GM23248 (cell line): ENCODE data around the gene EMID1. TPM values are rescaled to one million over a fixed set of nuclear protein-coding genes. Genes with fewer than 3 reads are reported as not detected.

Source experiments
- DNase-seq: peaks from one replicate; pipeline ENCODE4 v3.0.0-alpha.2; 2015
- H2AFZ ChIP-seq: fragments of 200-600 bp; sonication (generic); 2 replicates; pipeline ENCODE4 v1.6.1; 2016; ENCODE audit warnings: antibody characterized with exemption
- H3F3A ChIP-seq: fragments of 200-600 bp; sonication (generic); 2 replicates; pipeline ENCODE4 v1.6.1; 2016; ENCODE audit warnings: mild to moderate bottlenecking, antibody characterized with exemption, mixed run types; ENCODE audit not compliant: insufficient read depth
- H3K27ac ChIP-seq: fragments of 200-600 bp; sonication (generic); 2 replicates; pipeline ENCODE4 v1.5.1; 2016; ENCODE audit warnings: mild to moderate bottlenecking
- H3K27me3 ChIP-seq: fragments of 200-600 bp; sonication (generic); replicated peaks from 2 replicates; pipeline ENCODE4 v1.6.1; 2016; ENCODE audit warnings: mild to moderate bottlenecking; ENCODE audit not compliant: insufficient read depth
- H3K36me3 ChIP-seq: fragments of 200-600 bp; sonication (generic); 2 replicates; pipeline ENCODE4 v1.6.1; 2016; ENCODE audit warnings: low read depth, mild to moderate bottlenecking
- H3K4me1 ChIP-seq: fragments of 200-600 bp; sonication (generic); 2 replicates; pipeline ENCODE4 v1.6.1; 2016; ENCODE audit warnings: mild to moderate bottlenecking; ENCODE audit not compliant: insufficient read depth
- H3K4me2 ChIP-seq: fragments of 200-600 bp; sonication (generic); one replicate; pipeline ENCODE4 v1.6.1; 2016; ENCODE audit warnings: mild to moderate bottlenecking; ENCODE audit not compliant: unreplicated experiment
- H3K4me3 ChIP-seq: fragments of 200-600 bp; sonication (generic); 2 replicates; pipeline ENCODE4 v1.5.1; 2016; ENCODE audit warnings: mild to moderate bottlenecking
- H3K79me2 ChIP-seq: fragments of 200-600 bp; sonication (generic); 2 replicates; pipeline ENCODE4 v1.6.1; 2016; ENCODE audit warnings: mild to moderate bottlenecking; ENCODE audit not compliant: insufficient read depth
- H3K9ac ChIP-seq: fragments of 200-600 bp; sonication (generic); 2 replicates; pipeline ENCODE4 v1.6.1; 2016; ENCODE audit warnings: mild to moderate bottlenecking
- H3K9me2 ChIP-seq: fragments of 200-600 bp; sonication (generic); 2 replicates; pipeline ENCODE4 v1.6.1; 2016; ENCODE audit warnings: mixed run types, mild to moderate bottlenecking, moderate library complexity; ENCODE audit not compliant: insufficient read depth
- H3K9me3 ChIP-seq: fragments of 200-600 bp; sonication (generic); one replicate; pipeline ENCODE4 v1.6.1; 2017; ENCODE audit warnings: low read depth
- H4K20me1 ChIP-seq: fragments of 200-600 bp; sonication (generic); 2 replicates; pipeline ENCODE4 v1.6.0; 2016; ENCODE audit not compliant: insufficient read depth
- EZH2 ChIP-seq: fragments of 200-600 bp; sonication (generic); IDR thresholded peaks from 2 replicates; pipeline ENCODE4 v1.6.1; 2018; ENCODE audit warnings: antibody characterized with exemption, mild to moderate bottlenecking; ENCODE audit not compliant: insufficient read depth, poor library complexity, severe bottlenecking
- EZH2phosphoT487 ChIP-seq: fragments of 200-600 bp; sonication (generic); IDR thresholded peaks from 2 replicates; pipeline ENCODE4 v1.6.1; 2018; ENCODE audit warnings: antibody characterized with exemption, moderate library complexity, mild to moderate bottlenecking, low read depth; ENCODE audit not compliant: insufficient read depth
- WGBS, 2 experiments: methylation state at CpG; one replicate each; pipeline ENCODE4 v1.1.6; 2015 to 2017; ENCODE audit warnings: low lambda C conversion rate in 2 of 2, low coverage in 1 of 2; ENCODE audit errors: missing lambda C conversion rate in 2 of 2; 5-methylcytosine and 5-hydroxymethylcytosine counted together
- in situ Hi-C: fragments of 300-500 bp; cut with MboI; formaldehyde crosslinking; loops from 2 replicates; pipeline ENCODE4 v1.15.0; 2020
- polyA plus RNA-seq: library from polyadenylated mRNA; unstranded; fragments of >200 nt; fragmentation: Nextera tagmentation; extraction: Ambion mirVana; gene quantifications from 2 replicates; pipeline ENCODE4 v1.2.1, GENCODE V29; 2016
- total RNA-seq: library from RNA; depleted of rRNA; stranded (reverse); fragments of >200 nt; shearing (Covaris generic); gene quantifications from 2 replicates; pipeline ENCODE4 v1.2.3, GENCODE V29; 2014

The EMID1 gene
- total and polyA plus RNA-seq, 2 experiments from 2014 or later: not detected

GRCh38 chr22:29203488-29204454 is 1.9 kb upstream of the EMID1 start:
- Histone ChIP-seq H3K4me2 (no peak overlapping the region), H3K4me1 (no peaks in the 10 kb centered on the region), H3K79me2 (no peaks in the 10 kb centered on the region), H3K36me3 (no peaks in the 10 kb centered on the region), H3F3A (no peaks in the 10 kb centered on the region), H3K9me3 (no peaks in the 10 kb centered on the region), H3K9me2 (no peaks in the 10 kb centered on the region), H3K27ac (no peak overlapping the region), H4K20me1 (no peaks in the 10 kb centered on the region), H3K9ac (no peak overlapping the region), H2AFZ (no peak overlapping the region), H3K27me3 (peaks cover 22% of the 10 kb centered on the region), H3K4me3 (no peak overlapping the region)
- TF ChIP-seq EZH2 (no peak), EZH2phosphoT487 (no peak)
- in situ Hi-C loops: no loop called here
- DNase-seq: no peak
- 74 to 76% methylated on average over 9 of the region's 9 CpGs for WGBS, 2 experiments

GRCh38 chr22:29204455-29205183 is 1.1 kb upstream of the EMID1 start:
- H3K9me2 ChIP-seq: no peaks in the 10 kb centered on the region
- H4K20me1 ChIP-seq: no peaks in the 10 kb centered on the region
- in situ Hi-C loops: no loop called here
- no peak overlapping the region for H2AFZ ChIP-seq
- H3K4me1 ChIP-seq: no peaks in the 10 kb centered on the region
- TF ChIP-seq EZH2phosphoT487 (no peak), EZH2 (no peak)
- H3K36me3 ChIP-seq: no peaks in the 10 kb centered on the region
- H3K9ac ChIP-seq: no peak overlapping the region
- no peak for DNase-seq
- H3K27ac ChIP-seq: no peak overlapping the region
- WGBS, 2 experiments: 74 to 79% methylated on average over 8 of the region's 8 CpGs
- no peaks in the 10 kb centered on the region for H3K9me3 ChIP-seq
- peaks cover 22% of the 10 kb centered on the region for H3K27me3 ChIP-seq
- no peaks in the 10 kb centered on the region for H3K79me2 ChIP-seq
- no peak overlapping the region for H3K4me2 ChIP-seq
- H3F3A ChIP-seq: no peaks in the 10 kb centered on the region
- H3K4me3 ChIP-seq: no peak overlapping the region

- in situ Hi-C loops: no loop called here
- no peaks in the 10 kb centered on the region for H3K9me2 ChIP-seq
- H3K9me3 ChIP-seq: no peaks in the 10 kb centered on the region
- H3K4me3 ChIP-seq: peak overlapping the region; percentile 44; the same call in 1 of the 2 replicates
- H3F3A ChIP-seq: no peaks in the 10 kb centered on the region
- H3K4me2 ChIP-seq: no peak overlapping the region
- TF ChIP-seq EZH2phosphoT487 (no peak), EZH2 (no peak)
- H3K27ac ChIP-seq: no peak overlapping the region
- H2AFZ ChIP-seq: no peak overlapping the region
- 80% methylated on average over 11 of the region's 11 CpGs for WGBS, 2 experiments
- H3K79me2 ChIP-seq: no peaks in the 10 kb centered on the region
- DNase-seq: no peak
- H3K27me3 ChIP-seq: peaks cover 22% of the 10 kb centered on the region
- no peaks in the 10 kb centered on the region for H3K4me1 ChIP-seq
- no peak overlapping the region for H3K9ac ChIP-seq
- H4K20me1 ChIP-seq: no peaks in the 10 kb centered on the region
- no peaks in the 10 kb centered on the region for H3K36me3 ChIP-seq
These were observed 473 bp upstream of the EMID1 start for GRCh38 chr22:29205252-29205593.

- peak overlapping the region; percentile 62 for H3K4me2 ChIP-seq
- no peaks in the 10 kb centered on the region for H3F3A ChIP-seq
- 0 out of 2 replicates have a peak, but pooled peaks have one; percentile 43 for TF ChIP-seq EZH2phosphoT487
- TF ChIP-seq EZH2: peak; percentile 89
- H3K36me3 ChIP-seq: no peaks in the 10 kb centered on the region
- no peaks in the 10 kb centered on the region for H3K4me1 ChIP-seq
- peak overlapping the region; percentile 54; the same call in 1 of the 2 replicates for H2AFZ ChIP-seq
- H3K27ac ChIP-seq: no peak overlapping the region
- no peaks in the 10 kb centered on the region for H4K20me1 ChIP-seq
- H3K9me3 ChIP-seq: no peaks in the 10 kb centered on the region
- H3K27me3 ChIP-seq: peaks cover 16% of the 10 kb centered on the region
- H3K9ac ChIP-seq: no peak overlapping the region
- no peaks in the 10 kb centered on the region for H3K79me2 ChIP-seq
- H3K4me3 ChIP-seq: peak overlapping the region; percentile 37; the same call in 1 of the 2 replicates
- in situ Hi-C loops: no loop called here
- WGBS, 2 experiments: 39 to 43% methylated on average over 17 to 19 of the region's 19 CpGs
- H3K9me2 ChIP-seq: no peaks in the 10 kb centered on the region
- DNase-seq: no peak
These were observed 911 bp downstream of the EMID1 start for GRCh38 chr22:29206372-29207242.
